Endometrial microvascular endothelial cells (primary cell): ENCODE results near the gene ARID3C. TPM values are rescaled to one million over a fixed set of nuclear protein-coding genes. Genes with fewer than 3 reads are reported as not detected.

Experiments used
- total RNA-seq: library from RNA; depleted of rRNA; stranded (reverse); fragments of >200 nt; gene quantifications from one replicate; pipeline ENCODE4 v1.2.3, GENCODE V29; 2015; ENCODE audit errors: inconsistent ontology term

ARID3C gene
- total RNA-seq, 1 donor from 2014 or later = 0.09 TPM

Other genes starting within 250 kb of the ARID3C start
- gene FAM219A, start 170.5 kb downstream of the ARID3C start, total RNA-seq = 22.7 TPM
- not detected for gene DNAI1, start 170.3 kb downstream of the ARID3C start, total RNA-seq
- 0.09 TPM for gene ENHO, start 106.1 kb downstream of the ARID3C start, total RNA-seq
- gene CNTFR, start 39.3 kb downstream of the ARID3C start, total RNA-seq = not detected
- gene RPP25L, start 17.0 kb downstream of the ARID3C start, total RNA-seq = 39.7 TPM
- 101 TPM for gene DCTN3, start 8.6 kb downstream of the ARID3C start, total RNA-seq
- gene SIGMAR1, start 8.7 kb upstream of the ARID3C start, total RNA-seq = 163 TPM
- gene GALT, start 17.6 kb upstream of the ARID3C start, total RNA-seq = 20.5 TPM
- 5.8 TPM for gene IL11RA, start 23.1 kb upstream of the ARID3C start, total RNA-seq
- gene CCL27, start 33.6 kb upstream of the ARID3C start, total RNA-seq = not detected
- not detected for gene CCL19, start 62.2 kb upstream of the ARID3C start, total RNA-seq
- gene CCL21, start 81.1 kb upstream of the ARID3C start, total RNA-seq = not detected